Measurements from ENCODE around the gene TNNT3.

TNNT3 gene

DNA sequence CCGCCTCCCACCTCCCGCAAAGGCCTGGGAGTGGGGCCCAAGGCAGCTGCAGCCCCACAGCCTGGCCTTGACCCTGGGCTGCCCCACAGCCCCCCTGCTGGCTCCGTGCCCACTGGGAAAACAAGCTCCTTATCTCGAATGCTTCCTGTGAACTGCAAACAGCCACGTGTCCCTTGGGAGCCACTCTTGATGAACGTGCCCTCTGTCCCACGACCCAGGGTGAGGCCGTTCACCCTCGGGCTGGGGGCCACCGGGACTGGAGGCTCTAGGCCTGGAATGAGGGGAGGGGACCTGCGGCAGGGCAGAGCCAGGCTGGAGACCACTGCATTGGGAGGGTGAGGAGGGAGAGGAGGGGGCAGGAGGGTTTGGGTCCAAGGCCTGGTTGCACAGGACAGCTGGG is 68.7 kb downstream of the TNNT3 start:
- TF ChIP-seq, protein P1, sequence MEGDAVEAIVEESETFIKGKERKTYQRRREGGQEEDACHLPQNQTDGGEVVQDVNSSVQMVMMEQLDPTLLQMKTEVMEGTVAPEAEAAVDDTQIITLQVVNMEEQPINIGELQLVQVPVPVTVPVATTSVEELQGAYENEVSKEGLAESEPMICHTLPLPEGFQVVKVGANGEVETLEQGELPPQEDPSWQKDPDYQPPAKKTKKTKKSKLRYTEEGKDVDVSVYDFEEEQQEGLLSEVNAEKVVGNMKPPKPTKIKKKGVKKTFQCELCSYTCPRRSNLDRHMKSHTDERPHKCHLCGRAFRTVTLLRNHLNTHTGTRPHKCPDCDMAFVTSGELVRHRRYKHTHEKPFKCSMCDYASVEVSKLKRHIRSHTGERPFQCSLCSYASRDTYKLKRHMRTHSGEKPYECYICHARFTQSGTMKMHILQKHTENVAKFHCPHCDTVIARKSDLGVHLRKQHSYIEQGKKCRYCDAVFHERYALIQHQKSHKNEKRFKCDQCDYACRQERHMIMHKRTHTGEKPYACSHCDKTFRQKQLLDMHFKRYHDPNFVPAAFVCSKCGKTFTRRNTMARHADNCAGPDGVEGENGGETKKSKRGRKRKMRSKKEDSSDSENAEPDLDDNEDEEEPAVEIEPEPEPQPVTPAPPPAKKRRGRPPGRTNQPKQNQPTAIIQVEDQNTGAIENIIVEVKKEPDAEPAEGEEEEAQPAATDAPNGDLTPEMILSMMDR (conservative IDR thresholded peaks at IDR 0.05; ENCODE audit: control insufficient read depth, insufficient read depth, low read depth, low read length), result no peak

More for the DNA sequence above, 68.7 kb downstream of the TNNT3 start:
- no peak overlapping the region for H3K4me3 ChIP-seq (ENCODE audit: control insufficient read depth, low read depth, low read length)
- DNase-seq (ENCODE audit: low read depth), result no peak
